Sigmoid colon (tissue), 4 donors: ENCODE results near the gene PPP4R4.

Experiments used
- EP300 ChIP-seq, 4 donors: sonication (generic); formaldehyde crosslinking; IDR thresholded peaks; one replicate each; pipeline ENCODE4 v1.6.1; 2017; ENCODE audit warnings: antibody characterized with exemption in 4 of 4
- TF ChIP-seq, protein P1 (sequence below), 4 experiments: fragments of 450-650 bp in 3 of 4; fragments of 200-600 bp in 1 of 4; IDR thresholded peaks; one replicate each; pipeline ENCODE4 v1.5.1; 2016 to 2019; ENCODE audit warnings: antibody characterized with exemption in 4 of 4, mild to moderate bottlenecking in 3 of 4, moderate library complexity in 2 of 4

DNA sequence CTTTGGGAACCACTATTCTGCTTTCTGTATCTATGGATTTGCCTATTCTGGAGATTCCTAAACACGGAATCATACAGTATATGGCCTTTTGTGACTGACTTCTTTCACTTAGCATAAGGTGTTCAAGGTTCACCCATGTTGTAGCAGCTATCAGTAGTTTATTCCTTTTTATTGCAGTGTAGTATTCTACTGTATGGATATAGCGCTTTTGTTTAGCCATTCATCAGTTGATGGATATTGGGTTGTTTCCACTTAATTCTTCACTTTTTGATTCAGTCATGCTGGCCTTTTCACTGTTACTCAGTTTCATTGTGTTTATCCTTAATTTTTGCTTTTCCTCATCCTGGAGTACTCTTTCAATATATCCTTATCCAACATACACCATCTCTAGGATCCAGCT is 5.1 kb downstream of the PPP4R4 start:
- TF ChIP-seq, protein P1, sequence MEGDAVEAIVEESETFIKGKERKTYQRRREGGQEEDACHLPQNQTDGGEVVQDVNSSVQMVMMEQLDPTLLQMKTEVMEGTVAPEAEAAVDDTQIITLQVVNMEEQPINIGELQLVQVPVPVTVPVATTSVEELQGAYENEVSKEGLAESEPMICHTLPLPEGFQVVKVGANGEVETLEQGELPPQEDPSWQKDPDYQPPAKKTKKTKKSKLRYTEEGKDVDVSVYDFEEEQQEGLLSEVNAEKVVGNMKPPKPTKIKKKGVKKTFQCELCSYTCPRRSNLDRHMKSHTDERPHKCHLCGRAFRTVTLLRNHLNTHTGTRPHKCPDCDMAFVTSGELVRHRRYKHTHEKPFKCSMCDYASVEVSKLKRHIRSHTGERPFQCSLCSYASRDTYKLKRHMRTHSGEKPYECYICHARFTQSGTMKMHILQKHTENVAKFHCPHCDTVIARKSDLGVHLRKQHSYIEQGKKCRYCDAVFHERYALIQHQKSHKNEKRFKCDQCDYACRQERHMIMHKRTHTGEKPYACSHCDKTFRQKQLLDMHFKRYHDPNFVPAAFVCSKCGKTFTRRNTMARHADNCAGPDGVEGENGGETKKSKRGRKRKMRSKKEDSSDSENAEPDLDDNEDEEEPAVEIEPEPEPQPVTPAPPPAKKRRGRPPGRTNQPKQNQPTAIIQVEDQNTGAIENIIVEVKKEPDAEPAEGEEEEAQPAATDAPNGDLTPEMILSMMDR (IDR thresholded peaks at IDR 0.05): no peak
- no peak for TF ChIP-seq EP300 (IDR thresholded peaks at IDR 0.05)
